Putamen (tissue), 1 donor: ENCODE results near the gene IFNAR1.
"Not testable (repeated sequence)": the region's sequence is repeated elsewhere in the genome, so short reads cannot be mapped to it uniquely, and the experiment has no call there.

ENCODE experiments used
- DNase-seq: peaks from one replicate; pipeline ENCODE4 v3.0.0-alpha.2; 2016; ENCODE audit warnings: low spot score

The IFNAR1 gene

DNA sequence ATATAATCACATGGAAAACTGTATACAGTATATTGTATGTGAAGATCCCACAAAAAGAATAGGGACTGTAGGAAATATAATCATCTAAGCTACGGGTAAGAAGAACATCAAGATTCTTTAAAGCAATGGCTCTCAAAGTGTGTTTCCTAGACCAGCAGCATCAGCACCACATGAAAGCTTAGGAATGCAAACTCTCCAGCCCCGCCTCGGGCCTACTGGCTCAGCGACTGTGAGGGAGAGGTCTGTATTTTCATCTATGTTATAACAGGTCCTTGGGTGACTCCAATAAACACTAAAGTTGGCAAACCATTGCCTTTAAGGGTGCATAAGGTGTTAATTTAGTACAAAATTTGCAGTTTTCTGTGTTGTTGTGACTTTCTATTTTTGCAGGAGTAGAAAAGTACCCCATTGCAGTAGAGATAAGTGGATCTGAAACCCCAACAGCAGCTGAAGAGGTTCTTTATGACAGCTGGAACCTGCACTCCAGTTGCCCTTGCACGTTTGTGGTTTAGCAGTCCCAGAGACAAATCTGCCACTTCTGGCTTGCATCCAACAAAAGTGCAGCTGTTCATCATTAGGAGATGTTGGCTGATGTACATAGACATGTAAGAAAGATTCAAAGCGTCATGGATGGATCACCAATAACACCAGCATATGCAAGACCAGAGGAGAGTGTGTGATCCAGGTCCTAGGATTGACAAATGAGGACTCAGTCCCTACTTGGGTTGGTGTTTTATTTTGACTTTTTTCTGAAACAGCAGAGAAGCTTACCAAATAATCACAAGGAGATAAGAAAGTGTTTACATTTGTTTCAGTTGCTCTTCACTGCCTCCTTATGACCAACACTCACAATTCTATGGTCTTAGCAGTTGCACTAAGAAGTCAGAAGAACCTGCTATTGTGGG lies 15.9 kb upstream of the IFNAR1 start:
- DNase-seq, result no peak

GRCh38 chr21:33309778-33310177 lies 15.0 kb upstream of the IFNAR1 start:
- DNase-seq, result no peak

- DNase-seq, result no peak
Measured at GRCh38 chr21:33312121-33312520, 12.6 kb upstream of the IFNAR1 start.

DNA sequence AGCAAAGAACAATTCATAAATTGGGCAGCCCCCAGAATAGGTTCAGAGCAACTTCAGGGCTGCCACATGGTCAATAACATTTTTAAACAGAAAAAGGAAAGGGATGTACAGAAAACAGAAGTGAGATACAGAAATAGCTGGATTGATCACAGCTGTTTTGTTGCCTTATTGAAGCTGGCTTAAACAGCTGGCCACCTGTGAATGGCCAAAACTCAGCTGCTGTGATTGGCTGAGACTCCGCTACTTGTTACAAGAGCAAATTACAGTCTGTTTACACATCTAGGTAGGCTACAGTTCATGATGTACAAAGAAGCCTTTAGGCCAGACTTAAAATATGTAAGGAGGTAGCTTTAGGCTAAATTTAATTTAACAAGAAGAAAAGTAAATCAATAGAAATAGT lies 11.6 kb upstream of the IFNAR1 start:
- no peak for DNase-seq

- no peak for DNase-seq
Measured at GRCh38 chr21:33313611-33314010, 11.2 kb upstream of the IFNAR1 start.

- no peak for DNase-seq
Measured at GRCh38 chr21:33314111-33314510, 10.7 kb upstream of the IFNAR1 start.

GRCh38 chr21:33315946-33316710 lies 8.6 kb upstream of the IFNAR1 start:
- DNase-seq, result no peak

- no peak for DNase-seq
Measured at GRCh38 chr21:33317145-33317544, 7.6 kb upstream of the IFNAR1 start.

DNA sequence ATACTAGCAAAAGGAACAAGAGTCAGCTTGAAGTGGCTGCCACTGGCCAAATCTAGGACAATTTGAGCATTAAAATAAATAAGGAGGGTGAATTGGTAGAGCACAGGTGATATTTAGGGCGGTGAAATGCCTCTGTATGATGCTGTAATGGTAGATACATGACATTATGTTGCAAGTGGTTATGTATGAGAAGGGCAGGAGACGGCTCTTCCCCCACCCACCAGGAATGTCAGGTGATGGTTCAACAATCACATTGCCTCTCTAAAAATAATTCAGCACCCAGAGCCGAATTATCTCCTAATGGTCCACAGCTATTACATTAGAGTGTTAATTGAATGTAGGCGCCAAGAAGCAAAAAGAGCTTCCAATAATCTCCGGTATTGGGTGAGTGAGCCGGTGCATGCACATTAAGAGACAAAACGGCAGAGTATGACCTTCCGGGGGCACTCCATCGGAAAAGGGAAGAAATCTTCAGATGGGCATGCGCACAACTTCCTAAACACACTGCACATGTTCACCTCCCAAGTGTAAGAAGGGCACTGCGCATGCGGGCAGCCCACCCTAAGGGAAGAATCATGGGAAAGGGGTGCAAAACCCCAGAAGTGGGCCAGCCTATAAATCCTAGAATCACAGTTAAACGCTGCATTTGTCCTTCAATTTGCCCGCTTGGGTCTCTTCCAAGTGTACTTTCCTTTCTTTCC lies 6.8 kb upstream of the IFNAR1 start:
- DNase-seq, result no peak

GRCh38 chr21:33321005-33321404 lies 3.8 kb upstream of the IFNAR1 start:
- not testable (repeated sequence) for DNase-seq

DNA sequence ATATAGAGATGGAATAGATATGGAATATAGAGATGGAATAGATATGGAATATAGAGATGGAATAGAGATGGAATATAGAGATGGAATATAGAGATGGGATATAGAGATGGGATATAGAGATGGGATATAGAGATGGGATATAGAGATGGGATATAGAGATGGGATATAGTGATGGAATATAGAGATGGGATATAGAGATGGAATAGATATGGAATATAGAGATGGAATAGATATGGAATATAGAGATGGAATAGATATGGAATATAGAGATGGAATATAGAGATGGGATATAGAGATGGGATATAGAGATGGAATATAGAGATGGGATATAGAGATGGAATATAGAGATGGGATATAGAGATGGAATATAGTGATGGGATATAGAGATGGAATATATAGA lies 1.2 kb upstream of the IFNAR1 start:
- DNase-seq, result not testable (repeated sequence)

DNA sequence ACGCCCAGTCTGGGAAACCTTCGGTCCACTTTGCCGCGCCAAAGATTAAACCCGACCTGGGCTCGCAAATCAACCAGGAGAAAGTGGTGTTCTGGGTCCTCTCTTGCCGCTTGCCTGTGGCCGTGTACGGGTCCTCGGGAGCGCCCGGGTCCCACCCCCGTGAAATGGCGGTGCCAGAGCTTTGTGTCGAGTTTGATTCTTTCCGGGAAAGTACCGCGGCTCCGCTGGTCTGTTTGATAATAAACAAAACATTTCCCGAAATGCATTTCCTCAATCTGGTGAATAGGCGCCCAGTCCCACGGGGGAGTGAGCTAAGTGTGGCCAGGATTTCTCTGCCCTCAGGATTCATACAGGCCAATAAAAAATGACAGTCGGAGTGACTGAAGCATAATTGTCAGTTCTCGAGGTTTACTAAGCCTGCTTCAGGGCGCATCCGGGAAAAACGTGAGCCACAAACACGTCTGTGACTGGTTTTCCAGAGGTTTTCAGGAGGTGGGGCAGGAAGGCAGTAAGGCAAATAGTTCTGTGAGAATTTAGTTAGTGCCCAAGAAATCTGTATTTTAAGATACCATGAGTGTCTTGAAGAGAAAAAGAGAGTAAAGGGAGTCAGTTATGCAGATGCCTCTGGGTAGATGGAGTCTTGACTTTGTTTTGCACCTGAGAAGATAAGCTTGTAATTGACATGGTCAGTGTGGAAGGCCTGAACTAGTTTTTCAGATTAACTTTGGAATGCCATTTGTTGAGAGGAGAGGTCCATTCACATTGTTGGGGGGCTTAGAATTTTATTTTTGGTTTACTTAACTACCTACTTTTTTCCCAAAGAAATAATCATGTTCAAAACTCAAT lies 675 bp downstream of the IFNAR1 start:
- DNase-seq, result peak; percentile 69

- DNase-seq, result no peak
Measured at GRCh38 chr21:33327326-33327725, 2.6 kb downstream of the IFNAR1 start.

DNA sequence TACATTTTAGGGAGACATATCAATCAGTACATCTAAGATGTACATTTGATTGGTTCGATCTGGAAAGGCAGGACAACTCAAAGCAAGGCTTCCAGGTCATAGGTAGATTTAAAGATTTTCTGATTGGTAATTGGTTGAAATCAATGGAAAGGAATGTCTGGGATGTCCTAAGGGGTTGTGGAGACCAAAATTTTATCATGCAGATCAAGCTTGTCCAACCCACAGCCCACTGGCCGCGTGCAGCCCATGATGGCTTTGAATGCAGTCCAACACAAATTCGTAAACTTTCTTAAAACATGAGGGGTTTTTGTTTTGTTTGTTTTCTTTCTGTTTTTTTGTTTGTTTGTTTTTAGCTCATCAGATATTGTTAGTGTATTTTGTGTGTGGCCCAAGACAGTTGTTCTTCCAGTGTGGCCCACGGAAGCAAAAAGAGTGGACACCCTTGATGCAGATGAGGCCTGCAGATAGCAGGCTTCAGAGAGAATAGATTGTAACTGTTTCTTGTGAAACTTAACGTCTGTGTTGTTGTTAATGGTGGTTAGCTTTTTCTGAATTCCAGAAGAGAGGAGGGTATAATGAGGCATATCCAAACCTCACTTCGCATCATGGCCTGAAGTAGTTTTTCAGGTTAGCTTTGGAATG lies 3.1 kb downstream of the IFNAR1 start:
- no peak for DNase-seq

- DNase-seq, result no peak
Measured at GRCh38 chr21:33330726-33331125, 6.0 kb downstream of the IFNAR1 start.

DNA sequence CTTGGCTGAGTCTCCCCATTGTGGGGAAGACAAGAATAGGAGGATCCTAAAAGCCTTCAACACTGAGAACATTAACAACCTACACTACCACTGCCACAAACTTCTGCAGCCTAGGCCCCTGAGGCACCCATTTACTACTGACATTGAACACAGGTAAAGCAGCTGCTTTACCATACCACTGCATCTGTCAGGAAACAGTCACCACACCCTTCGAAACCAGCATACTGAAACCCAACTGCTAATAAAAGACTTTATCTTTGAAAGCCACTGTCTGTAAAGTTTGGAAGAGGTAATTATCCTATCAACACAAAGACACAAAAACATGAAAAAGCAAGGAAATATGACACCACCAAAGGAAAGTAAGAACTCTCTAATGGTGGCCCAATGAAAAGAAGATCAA lies 7.4 kb downstream of the IFNAR1 start:
- DNase-seq, result no peak

DNA sequence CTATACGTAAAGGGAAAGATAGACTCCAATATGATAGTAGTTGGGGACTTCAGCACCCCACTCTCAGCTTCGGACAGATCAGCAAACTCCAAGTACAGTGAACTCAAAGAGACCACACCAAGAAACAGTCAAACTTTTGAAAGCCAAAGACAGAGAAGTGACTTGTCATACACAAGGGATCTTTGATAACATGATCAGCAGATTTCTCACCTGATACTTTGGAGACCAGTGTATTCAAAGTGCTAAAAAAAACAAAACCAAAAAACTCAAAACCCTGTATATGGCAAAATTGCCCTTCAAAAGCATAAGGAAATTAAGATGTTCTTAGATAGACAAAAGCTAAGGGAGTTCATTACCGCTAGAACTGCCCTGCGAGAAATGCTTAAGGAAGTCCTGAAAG lies 9.4 kb downstream of the IFNAR1 start:
- no peak for DNase-seq

DNA sequence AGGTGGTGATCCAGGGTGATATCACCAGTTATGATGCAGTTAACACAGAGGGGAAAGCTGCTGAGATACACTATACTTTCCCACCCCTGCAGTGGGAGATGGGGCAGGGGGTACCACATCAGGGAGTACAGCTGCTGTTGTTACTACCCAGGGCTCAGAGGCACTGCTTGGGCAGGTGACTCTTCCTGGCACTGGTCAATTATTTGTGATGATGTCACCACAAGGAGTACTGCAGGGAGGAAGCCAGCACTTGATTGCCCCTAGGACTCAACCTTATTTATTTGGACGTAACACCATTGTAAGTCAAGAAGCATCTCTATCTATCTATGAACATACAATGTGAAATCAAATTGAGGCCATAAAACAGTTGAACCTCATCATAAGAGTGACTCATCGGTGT lies 10.1 kb downstream of the IFNAR1 start:
- DNase-seq, result no peak

- no peak for DNase-seq
Measured at GRCh38 chr21:33339135-33339534, 14.4 kb downstream of the IFNAR1 start.

- no peak for DNase-seq
Measured at GRCh38 chr21:33339918-33340317, 15.1 kb downstream of the IFNAR1 start.

GRCh38 chr21:33345751-33346238 lies 21.0 kb downstream of the IFNAR1 start:
- no peak for DNase-seq
